ENCODE results near the gene PTK6. TPM values are rescaled to one million over a fixed set of nuclear protein-coding genes. Genes with fewer than 3 reads are reported as not detected.

Gene PTK6
- total RNA-seq, 2 experiments from 2014 or later: 0.13 to 2.0 TPM

DNA sequence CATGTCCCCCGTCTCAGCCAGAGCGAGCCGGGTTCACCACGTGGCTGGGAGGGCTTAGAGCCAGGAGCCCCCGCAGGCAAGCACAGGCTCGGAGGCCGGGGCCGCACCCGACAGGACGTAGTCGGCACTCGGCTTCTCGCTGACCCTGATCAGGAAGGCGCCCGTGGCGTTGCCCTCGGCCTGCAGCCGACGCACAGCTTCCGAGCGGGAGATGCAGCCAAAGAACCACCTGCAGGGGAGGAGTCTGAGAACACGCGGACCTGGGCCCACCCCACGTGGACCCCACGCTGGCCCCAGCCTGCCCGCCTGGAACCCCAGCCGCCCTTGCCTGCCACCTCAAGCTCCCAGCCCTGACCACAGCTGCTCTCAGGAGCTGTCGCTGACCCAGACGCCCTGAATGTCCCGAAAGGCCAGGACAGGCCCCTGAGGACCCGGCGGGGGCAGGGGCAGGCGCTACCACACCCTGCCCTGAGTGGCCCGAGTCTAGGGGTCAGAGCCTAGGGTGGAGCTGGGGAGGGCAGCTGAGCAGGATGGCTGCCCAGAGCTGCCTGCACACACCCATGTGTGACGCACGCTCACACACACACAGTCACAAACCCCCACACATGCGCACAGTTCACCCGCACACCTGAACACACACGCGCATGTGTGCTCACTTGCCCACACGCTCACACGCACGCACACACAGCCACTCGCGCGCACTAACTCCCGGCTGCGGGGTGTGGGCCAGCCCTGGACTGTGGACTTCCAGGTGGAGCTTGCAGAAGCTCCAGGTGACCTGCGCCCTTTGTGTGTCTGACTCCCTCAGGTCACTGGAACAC, 2.1 kb downstream of the PTK6 start:
- DNase-seq (ENCODE audit: low spot score): no peak
- H3K4me3 ChIP-seq (ENCODE audit: low read depth, low read length, poor library complexity, severe bottlenecking): no peak overlapping the region
- no peak overlapping the region for H3K27ac ChIP-seq (ENCODE audit: low read depth, low read length, poor library complexity, severe bottlenecking)
- no peak for TF ChIP-seq CTCF (conservative IDR thresholded peaks at IDR 0.05; ENCODE audit: low read length)
- no peak for TF ChIP-seq EZH2phosphoT487 (IDR thresholded peaks at IDR 0.05; ENCODE audit: borderline replicate concordance, low read depth, low read length)
- H3K36me3 ChIP-seq (ENCODE audit: insufficient read depth, low read length): no peaks in the 10 kb centered on the region
- intact Hi-C loops (cut with micrococcal nuclease; ENCODE audit: unreplicated experiment): loop anchor here (5.0 to 10.0 kb wide), 3 partner anchors 92 to 362 kb away; partner anchors contain the start of genes ABHD16B, DNAJC5, GMEB2 and TPD52L2
- no TSS peak for BruUV-seq (replicated peaks)
- no peak overlapping the region for H2AFZ ChIP-seq (ENCODE audit: low read length)
- peaks cover 23% of the 10 kb centered on the region for H3K4me1 ChIP-seq (ENCODE audit: insufficient read depth, low read length, poor library complexity, severe bottlenecking)
- H3K4me2 ChIP-seq (ENCODE audit: low read length): no peak overlapping the region
- ChIA-PET CTCF (ENCODE audit: unreplicated experiment) (no interaction called here), POLR2A (no interaction called here)
- H3K79me2 ChIP-seq (ENCODE audit: insufficient read depth, low read depth, low read length): no peaks in the 10 kb centered on the region
- no peaks in the 10 kb centered on the region for H3K9me3 ChIP-seq (ENCODE audit: low read length)
- H4K20me1 ChIP-seq (ENCODE audit: insufficient read depth, low read length): no peaks in the 10 kb centered on the region
- no peaks in the 10 kb centered on the region for H3K9me2 ChIP-seq (ENCODE audit: insufficient read depth, low read length)

- intact Hi-C loops (cut with micrococcal nuclease; ENCODE audit: unreplicated experiment): loop anchor here (10.0 kb wide), 1 partner anchor 330 kb away; the partner anchor contains the start of genes ABHD16B and TPD52L2
- no peak overlapping the region for H3K4me3 ChIP-seq (ENCODE audit: low read depth, low read length, poor library complexity, severe bottlenecking)
- no TSS peak for BruUV-seq (replicated peaks)
- H3K9me3 ChIP-seq (ENCODE audit: low read length): no peaks in the 10 kb centered on the region
- ChIA-PET POLR2A (no interaction called here), CTCF (ENCODE audit: unreplicated experiment) (no interaction called here)
- H3K9me2 ChIP-seq (ENCODE audit: insufficient read depth, low read length): no peaks in the 10 kb centered on the region
- no peak overlapping the region for H3K4me2 ChIP-seq (ENCODE audit: low read length)
- H3K27ac ChIP-seq (ENCODE audit: low read depth, low read length, poor library complexity, severe bottlenecking): no peak overlapping the region
- H3K36me3 ChIP-seq (ENCODE audit: insufficient read depth, low read length): no peaks in the 10 kb centered on the region
- no peaks in the 10 kb centered on the region for H4K20me1 ChIP-seq (ENCODE audit: insufficient read depth, low read length)
- no peak for DNase-seq (ENCODE audit: low spot score)
- TF ChIP-seq EZH2phosphoT487 (IDR thresholded peaks at IDR 0.05; ENCODE audit: borderline replicate concordance, low read depth, low read length) (no peak), CTCF (conservative IDR thresholded peaks at IDR 0.05; ENCODE audit: low read length) (no peak)
- H2AFZ ChIP-seq (ENCODE audit: low read length): no peak overlapping the region
- H3K79me2 ChIP-seq (ENCODE audit: insufficient read depth, low read depth, low read length): no peaks in the 10 kb centered on the region
- peaks cover 23% of the 10 kb centered on the region for H3K4me1 ChIP-seq (ENCODE audit: insufficient read depth, low read length, poor library complexity, severe bottlenecking)
These were observed 2.7 kb downstream of the PTK6 start for GRCh38 chr20:63534427-63534830.

DNA sequence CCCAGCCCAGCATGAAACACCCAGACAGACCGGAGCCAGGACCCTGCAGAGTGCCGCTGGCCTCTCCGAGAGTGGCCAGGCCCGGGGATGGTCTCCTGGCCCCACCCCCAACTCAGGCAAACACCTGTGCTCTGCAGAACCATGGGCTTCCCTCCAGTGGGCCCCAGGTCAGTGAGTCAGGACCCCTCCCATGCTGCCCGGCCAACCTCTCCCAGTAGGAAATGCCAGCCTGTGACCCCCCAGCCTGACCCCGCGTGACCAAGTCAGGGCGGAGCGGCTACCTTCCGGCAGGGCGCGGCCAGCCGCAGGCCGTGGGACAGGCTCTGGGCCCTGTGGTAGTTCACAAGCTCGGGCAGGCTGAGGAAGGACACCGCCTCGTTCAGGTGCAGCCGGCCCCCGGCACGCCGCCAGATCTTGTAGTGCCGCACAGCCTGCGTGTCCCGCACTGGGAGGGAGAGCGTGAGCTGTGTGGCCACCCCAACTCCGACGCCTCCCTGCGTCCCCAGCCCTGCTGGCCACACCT, 3.2 kb downstream of the PTK6 start:
- no peak for TF ChIP-seq EZH2phosphoT487 (IDR thresholded peaks at IDR 0.05; ENCODE audit: borderline replicate concordance, low read depth, low read length)
- no peak for TF ChIP-seq CTCF (conservative IDR thresholded peaks at IDR 0.05; ENCODE audit: low read length)
- no TSS peak for BruUV-seq (replicated peaks)
- POLR2A ChIA-PET: no interaction called here
- Histone ChIP-seq H3K79me2 (ENCODE audit: insufficient read depth, low read depth, low read length) (no peaks in the 10 kb centered on the region), H3K4me1 (ENCODE audit: insufficient read depth, low read length, poor library complexity, severe bottlenecking) (peaks cover 23% of the 10 kb centered on the region), H3K27ac (ENCODE audit: low read depth, low read length, poor library complexity, severe bottlenecking) (no peak overlapping the region), H3K4me3 (ENCODE audit: low read depth, low read length, poor library complexity, severe bottlenecking) (no peak overlapping the region), H2AFZ (ENCODE audit: low read length) (no peak overlapping the region), H3K9me3 (ENCODE audit: low read length) (no peaks in the 10 kb centered on the region), H4K20me1 (ENCODE audit: insufficient read depth, low read length) (no peaks in the 10 kb centered on the region), H3K36me3 (ENCODE audit: insufficient read depth, low read length) (no peaks in the 10 kb centered on the region), H3K4me2 (ENCODE audit: low read length) (no peak overlapping the region), H3K9me2 (ENCODE audit: insufficient read depth, low read length) (no peaks in the 10 kb centered on the region)
- no peak for DNase-seq (ENCODE audit: low spot score)
- intact Hi-C loops (cut with micrococcal nuclease; ENCODE audit: unreplicated experiment): loop anchor here (10.0 kb wide), 1 partner anchor 331 kb away; the partner anchor contains the start of genes ABHD16B and TPD52L2
- CTCF ChIA-PET (ENCODE audit: unreplicated experiment): no interaction called here
